GM18517 (cell line): ENCODE results near the gene TLCD1.
A peak's percentile ranks its signal among the peaks of the same experiment; 100 is the strongest.

Source experiments
- ATAC-seq: cut with Tn5 transposase; IDR thresholded peaks from one replicate; pipeline ENCODE4 v1.9.1; 2021; ENCODE audit warnings: mild to moderate bottlenecking, moderate library complexity; ENCODE audit not compliant: unreplicated experiment

Gene TLCD1

DNA sequence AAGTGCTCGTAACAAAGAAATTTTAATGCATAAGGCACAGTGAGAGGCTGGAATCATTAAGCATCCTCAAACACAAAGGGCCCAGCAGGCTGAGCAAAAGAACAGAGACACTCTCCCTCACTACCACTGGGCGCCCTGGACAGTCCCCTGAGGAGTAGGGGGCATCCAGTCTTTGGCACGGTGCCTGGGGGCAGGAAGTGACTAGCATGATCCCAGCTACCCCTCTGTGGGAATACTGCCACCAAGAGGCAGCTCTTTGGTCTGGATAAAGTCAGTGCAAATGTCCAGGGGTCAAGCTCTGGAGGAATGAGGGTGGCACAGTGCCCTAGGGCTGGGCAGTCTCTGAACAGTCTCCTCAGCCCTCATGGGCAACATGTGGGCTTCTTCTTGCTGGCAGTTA, 11.8 kb downstream of the TLCD1 start:
- ATAC-seq, result no peak

DNA sequence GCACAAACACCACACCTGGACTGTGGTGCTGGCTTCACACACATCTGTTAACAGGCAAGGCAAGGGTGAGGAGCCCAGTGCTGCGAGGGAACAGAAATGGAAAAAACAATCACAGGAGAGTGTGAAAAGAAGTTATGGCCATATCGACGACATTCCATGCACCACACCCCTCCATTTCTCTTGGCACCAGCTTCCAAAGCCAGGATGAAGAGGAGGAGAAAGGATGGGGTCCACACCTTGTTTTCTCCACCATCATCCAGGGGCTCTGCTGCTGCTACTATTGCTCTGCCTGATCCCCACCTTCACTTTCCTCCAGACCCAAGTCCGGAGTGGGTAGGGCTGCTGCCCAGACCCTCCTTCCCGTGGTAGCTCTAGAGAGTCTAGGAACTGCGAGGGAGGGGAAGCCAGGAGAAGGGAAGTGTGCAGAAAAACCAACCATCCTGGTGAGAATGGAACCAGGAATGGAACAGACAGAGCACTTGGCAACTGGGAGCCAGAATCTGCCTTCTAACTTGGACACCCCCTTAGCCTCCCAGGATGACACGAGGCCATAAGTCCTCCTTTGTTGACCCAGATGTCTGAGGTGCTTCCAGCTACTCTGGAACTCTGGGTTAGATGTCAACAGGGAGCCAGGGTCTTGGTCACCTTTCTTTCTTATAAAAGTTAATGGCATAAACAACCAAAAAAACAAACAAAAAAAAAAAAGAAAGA, 13.2 kb downstream of the TLCD1 start:
- no peak for ATAC-seq

DNA sequence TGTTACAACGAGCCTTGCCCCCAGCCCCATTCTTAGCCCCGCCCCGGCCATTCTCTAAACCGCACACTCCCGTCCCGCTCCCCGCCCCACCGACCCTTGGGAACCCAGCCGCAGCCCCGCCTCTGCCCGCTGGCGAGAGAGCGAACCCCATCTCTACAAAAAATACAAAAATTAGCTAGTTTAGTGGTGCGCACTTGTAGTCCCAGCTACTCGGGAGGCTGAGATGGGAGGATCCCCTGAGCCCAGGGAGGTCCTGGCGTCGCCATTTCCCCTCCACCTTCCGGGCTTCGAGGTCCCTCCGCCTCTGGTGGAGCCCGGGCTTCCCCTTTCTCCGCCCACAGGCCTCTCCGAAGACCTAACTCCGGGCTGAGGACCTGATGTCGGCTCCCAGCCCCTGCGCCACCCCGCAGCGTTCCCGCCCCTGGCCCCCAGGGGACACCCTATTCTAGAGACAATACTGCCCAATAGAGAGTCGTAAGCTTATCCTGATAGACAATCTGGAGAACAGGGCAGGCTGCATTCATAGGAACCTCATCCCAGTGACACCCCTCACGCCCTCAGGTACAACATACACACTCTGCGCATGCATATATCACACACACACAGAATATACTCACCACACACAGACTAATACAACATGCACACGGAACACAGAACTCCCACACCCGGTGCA, 13.9 kb downstream of the TLCD1 start:
- no peak for ATAC-seq

DNA sequence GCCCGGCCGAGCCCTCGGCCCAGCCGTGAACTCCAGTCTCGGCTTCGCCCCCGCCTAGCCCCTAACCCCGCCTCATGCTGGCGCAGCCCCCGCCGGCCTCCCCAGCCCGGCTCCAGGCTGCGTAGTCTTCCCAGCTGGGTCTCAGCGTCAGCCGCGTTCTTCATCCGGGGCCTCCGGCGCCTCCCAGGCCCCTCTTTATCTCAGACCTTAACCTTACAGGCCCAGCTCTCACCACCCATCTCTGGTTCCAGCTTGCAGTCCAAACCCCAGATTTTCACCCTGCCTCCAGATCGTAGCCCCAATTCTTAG, 14.4 kb downstream of the TLCD1 start, which contains the start of gene PROCA1:
PROCA1 (minus strand) TSS at position 166 of the 309 bp plus-strand sequence. CDS start 228 bp downstream, outside the sequence.
- no peak for ATAC-seq

DNA sequence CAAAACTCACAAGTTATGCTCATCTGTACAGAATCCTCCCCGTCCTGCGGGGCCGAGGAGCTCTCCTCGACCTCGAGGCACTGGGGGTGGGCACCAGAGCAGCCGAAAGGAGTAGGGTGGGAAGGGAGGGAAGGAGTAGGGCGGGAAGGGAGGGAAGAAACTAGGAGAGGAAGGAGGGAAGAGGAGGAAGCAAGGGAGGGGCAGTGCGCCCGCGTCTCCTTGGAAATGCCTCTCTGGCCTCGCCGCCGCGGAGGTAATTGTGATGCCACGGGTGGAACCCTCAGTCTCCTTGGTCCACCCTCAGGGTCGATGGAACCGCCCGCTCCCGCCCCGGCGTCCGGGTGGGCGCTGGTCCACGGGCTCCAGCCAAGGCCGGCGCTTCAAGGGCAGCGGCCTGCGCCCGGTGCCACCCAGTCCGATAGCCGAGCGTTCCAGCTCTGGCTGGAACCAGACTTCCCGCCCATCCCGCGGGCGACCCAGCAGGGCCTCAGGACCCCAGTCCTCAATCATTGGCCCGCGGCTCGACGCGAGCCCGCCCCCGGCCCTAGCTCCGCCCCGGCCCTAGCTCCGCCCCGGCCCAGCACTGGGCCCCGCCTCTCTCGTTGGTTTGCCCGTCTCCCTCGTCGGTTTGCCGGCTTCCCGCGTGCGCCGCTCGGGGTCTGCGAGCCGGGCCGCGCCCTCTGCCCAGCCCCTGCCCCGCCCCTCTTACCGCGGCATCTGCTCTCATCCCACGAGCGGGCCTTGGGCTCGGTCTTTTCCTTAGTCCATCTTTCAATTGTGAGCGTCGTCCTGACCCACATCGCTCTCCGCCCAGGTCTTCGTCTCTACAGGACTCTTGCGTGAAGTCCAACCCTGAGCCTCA, 14.9 kb downstream of the TLCD1 start:
- peak; percentile 73 for ATAC-seq

DNA sequence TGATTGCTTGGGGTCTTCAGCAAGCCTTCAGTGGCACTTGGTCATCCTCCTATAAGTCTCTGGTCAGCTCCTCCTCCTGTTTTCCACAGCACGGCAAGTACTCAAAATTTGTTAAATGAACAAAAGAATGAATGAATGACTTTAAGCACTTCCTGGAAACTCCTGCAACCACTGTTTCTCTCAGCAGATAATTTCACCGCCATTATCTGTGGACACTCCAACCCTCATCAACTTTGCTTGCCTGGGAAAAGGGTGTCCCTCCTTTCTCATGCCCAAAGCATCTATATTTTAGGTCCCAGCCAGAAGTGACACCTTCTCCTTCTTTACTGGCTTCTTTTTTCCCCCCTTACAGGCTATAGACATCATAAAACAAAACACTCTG, 18.7 kb downstream of the TLCD1 start:
- ATAC-seq, result no peak

DNA sequence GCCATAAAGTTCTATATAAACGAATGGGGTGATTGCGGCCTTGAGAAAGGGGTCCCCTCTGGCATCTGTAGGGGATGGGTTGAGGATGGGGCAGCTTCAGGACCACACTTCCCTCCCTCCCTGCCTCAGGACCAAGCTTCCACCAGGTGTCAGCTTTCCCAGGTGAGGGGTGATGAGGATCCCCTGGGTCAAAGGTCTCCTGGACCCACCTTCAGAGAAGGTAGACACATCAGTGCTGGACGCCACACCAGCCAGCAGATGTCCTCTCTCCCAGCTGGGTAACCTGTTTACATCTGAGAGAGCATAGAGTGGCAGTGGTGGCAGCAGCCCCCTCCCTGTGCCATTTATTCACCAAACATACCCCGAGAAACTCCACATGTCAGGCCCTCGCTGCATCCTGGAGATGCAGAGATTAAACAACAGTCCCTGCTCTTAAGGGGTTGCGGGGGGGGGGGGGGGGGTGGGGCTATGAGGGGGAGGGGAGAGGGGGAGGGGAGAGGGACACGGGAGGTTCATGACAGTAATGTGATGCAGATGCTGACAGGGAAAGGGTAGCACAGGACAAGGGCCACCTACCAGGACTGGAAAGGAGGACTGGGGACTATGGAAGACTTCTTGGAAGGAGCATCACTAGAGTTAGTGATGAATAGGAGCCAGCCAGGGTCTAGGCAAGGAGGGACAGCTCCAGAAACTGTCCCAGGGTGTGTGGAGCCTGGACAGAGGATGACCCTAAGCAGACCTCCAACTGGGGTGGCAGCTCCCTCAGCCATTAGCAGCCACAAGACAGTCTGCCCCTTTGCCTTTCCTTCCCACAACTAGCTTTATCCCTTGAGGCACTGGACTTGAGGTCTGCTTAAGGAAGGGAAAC, 19.3 kb downstream of the TLCD1 start:
- no peak for ATAC-seq

DNA sequence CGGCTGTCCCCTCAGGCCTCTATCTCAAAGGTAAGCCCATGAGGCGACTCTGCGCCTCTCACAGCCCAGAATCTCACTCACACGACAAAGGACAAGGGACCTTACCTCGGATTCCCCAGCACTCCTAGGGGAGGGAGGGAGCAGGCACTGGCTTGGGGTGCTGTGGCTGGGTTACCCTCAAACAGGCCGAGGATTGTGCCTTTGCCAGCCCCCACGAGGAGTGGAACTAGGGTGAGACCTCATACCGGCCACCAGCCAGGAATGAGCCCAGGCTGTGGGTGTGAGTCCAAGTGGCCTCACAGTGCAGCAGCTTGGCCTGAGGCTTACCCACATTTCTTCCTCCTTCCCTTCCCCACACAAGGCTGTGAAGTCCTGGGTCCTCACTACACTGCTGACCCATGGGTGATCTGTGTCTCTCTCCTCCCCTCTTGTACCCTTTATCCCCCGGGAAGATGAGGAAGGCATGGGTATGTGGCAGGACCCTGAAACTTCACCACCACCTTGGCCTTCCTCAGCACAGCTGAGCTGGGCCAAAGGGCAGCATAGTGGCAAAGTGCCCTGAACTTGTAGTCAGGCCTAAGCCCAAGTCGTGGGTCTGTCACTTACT, 20.2 kb downstream of the TLCD1 start:
- ATAC-seq, result no peak

DNA sequence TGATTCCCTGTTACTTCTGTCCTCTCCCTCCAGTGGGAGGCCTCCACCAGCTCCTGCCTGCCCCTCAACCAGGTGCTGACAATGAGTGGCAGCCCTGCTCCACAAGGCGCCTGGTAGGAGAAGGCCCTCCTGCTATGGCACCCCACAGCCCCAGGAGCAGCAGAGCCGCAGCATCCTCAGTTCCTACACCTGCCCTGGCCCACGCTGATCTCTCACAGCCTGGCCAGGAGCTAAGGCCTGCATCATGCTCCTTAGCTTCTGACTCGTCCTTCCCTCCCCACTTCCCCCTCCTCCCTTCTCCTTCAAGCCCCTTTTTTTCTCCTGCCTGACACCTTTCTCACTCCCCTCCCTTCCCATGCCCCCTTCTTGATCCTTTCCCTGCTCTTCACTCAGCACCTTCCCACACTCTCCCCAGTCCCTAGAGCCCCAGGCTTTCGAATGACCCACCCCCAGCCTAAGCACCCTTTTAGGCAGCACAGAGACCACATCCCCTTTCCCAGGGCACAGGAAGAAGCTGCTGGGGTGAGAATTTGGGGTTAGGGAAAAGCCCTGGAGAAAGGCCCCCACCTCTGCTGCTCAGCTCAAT, 20.9 kb downstream of the TLCD1 start:
- no peak for ATAC-seq

DNA sequence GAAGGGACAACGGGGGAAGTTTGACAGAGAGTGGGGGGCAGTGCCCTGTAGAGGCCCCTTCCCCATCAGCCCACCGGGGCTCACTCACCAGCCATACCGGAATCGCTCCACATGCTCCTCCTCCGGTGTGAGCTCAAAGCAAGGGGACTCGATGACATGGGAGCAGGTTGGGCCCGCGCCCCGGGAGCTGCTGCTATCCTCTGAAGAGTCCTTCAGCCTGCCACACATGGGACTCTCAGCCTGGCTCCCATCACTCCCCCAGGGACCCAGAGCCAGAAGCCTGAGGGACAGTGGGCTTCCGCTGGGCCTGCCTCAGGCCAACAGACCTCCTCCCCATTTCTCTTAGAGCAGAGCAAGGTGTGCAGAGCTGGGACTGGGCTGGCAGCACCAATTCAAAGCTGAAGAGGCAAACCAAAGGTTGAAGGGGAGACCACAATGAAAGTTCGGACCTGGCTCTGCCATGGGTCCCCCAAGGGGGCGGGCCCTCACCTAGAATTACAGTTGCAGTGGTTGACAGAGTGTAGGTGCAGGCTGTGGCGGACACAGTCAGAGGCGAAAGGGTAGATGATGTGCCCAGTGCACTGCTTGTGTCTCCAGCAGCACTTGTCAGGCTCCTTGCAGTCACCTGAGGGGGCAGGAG, 21.7 kb downstream of the TLCD1 start:
- no peak for ATAC-seq

DNA sequence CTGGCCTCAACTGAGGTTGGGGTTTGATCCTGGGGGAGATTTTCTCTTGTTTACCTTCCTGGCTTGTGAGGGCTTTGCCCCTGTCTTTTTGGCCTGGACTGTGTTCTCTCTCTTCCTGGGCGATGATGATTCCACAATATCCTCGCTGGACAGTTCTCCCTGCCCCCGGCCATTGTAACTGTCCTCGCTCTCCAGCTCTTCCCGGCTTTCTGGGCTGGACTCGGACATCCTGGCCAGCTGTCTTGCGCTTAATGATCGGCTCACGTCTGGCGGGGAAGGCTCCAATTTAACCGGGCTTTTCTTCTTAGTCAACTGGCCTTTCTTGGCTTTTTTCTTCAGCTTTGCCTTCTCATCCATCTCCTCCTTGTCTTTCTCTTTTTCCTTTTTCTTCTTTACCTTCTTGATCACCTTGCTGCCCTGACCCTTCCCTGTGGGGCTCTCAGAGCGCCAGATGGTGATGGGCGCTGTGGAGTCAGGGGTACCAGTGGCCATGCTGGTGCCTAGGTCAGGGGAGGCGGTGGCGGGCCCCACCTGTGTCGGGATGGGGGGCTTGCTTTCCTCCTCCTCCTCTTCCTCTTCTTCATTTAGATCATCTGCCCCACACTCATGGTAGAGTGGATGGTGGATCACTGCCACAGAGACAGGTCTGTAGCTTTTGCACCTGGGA, 22.3 kb downstream of the TLCD1 start:
- ATAC-seq, result no peak

DNA sequence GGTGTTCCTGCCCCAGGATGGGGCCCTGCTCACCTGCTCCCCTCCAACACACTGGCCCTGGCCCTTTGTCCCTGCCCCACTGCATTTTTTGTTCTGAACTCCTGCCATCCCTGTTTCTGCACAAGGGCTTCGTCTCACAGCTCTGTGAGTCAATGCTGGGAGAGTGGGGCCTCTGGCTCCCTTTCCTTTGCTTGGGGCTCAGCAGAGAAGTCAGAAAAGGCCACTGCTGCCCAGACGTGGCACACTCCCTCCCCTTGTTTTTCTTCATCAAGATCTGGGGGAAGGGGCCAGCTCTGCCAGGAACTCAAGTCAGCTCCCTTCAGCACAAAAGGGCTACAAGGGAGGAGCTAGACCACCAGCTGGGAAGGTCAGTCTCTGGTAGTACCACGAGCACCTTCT, 23.3 kb downstream of the TLCD1 start:
- no peak for ATAC-seq

DNA sequence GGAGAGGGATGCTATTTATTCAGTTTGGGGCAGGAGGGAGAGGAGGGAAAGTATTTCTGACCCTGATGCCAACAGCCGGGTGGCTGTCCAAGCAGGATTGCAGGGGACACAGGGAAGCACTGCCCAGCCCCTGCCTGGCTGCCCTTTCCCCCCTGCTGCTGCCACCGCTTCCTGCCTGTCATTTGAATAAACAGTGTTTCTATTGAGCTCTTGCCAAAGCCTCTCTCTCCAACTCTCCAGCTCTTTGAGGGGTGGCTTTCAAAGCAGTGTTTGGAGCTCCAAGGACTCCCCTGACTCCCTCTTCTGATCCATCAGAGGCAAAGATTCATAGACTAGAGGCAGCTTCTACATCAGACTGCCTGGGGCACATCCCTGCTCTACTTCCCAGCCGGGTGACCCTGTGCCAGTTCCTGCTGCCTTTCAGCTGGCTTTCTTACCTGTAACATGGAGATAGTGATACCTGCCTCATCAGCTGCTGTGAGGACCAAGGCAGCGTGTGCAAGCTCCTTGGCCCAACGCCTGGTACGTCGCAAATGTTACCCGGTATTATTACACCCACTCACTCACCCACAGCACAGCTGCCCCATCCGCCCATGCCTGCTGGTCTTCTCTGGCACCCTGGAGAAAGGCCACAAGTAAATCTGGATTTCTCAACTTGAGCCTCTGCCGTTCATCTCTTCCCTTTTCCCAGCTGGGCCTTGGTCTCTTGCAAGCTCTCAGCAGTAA, 23.8 kb downstream of the TLCD1 start:
- ATAC-seq, result no peak

DNA sequence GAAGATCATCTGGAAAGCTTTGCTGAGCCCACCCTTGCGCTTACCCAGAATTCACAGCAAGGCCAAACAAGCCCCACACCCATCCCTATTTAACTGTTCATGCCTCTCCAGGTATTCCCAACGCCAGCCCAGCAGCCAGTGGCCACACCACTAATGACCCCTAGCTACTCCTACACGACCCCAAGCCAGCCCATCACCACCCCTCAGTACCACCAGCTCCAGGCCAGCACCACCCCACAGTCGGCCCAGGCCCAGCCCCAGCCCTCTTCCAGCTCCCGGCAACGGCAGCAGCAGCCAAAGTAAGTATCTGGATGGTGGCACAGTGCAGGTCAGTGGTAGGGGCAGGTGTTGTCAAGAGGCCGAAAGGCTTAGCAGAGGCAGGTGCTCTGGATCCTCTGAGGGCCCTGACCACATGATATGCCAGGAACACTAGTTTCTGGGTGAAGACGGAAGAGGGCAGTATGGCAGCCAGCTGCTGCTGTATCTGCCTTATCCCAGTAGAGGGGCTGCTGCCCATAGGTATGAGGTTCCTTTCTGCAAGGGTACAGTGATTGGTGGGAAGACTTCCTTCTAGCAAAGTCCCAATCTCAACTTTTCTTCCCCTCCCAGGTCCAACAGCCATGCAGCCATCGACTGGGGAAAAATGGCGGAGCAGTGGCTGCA, 25.1 kb downstream of the TLCD1 start:
- ATAC-seq, result no peak

DNA sequence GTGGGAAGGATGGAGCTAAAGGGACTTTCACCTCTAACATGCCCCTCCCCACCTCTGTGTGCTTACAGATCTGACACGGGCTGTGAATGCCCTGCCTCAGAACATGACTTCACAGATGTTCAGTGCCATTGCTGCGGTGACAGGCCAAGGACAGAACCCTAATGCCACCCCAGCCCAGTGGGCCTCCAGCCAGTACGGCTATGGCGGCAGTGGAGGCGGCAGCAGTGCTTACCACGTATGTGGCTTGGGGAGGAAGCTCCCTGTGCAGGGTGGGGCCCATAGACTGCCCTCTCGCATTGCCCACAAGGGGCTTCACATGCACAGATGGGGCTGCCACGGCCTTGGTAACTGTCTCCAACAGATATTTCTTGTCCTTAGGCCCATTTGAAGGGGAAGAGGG, 25.8 kb downstream of the TLCD1 start:
- no peak for ATAC-seq

DNA sequence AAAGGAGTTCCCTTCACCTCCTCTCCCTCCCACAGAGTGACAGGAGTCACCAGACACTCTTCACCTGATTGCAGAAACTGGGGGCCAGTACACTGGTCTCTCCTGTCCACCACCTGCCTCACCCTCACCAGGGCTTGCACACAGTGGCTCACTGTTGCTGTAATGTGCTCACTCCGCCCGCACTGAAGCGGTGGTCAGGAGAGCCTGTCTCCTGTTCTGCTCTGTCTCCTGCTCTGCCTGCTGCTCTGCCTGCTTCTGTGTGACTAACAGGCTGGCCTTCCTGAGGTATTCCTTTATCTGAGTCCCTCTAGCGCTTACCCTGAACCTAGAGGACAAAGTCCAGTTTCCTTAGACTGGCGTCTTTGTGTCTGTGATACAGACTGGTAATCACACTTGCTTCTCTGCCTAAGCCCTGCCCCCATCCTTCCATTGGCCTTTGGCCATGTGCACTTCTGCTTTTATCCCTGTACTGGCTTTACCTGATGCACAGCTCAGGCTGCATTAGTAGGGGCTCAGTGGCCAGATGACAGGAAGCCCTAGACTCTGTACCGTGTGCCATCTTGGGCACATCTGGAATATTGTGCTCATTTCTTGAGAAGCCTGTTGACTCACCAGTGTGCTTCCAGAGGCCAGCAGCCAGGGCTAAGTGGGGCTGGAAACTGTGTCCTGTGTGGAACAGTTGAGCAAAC, 27.6 kb downstream of the TLCD1 start:
- no peak for ATAC-seq

DNA sequence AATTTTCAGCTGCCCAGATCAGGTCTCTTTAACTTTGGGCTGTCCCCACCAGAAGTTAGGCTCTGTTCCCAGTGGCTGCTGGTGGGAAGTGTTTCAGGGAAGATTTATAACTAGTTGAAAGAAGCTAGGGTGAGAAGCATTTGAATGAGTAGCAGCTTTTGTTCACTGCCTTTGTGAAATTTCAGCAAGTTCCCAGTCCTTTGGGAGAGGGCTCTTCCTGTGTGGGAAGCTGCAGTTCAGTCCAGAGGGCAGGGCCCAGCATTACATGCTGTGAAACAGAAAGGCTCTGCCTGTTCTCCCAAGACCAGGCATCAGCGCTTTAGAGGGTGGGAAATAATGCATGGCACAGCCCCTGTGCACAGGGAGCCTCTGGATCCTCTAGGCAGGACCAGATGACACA, 32.2 kb downstream of the TLCD1 start:
- ATAC-seq, result no peak
